ENCODE data around the gene PDE9A.

Gene PDE9A

GRCh38 chr21:42784896-42785451 lies 131.6 kb downstream of the PDE9A start:
- H3K4me3 ChIP-seq (ENCODE audit: low read length in 2 of 2), result no peak overlapping the region
- no peaks in the 10 kb centered on the region for H3K9me3 ChIP-seq (ENCODE audit: control insufficient read depth in 2 of 2, low read length in 2 of 2)
- H3K4me1 ChIP-seq (ENCODE audit: control insufficient read depth in 2 of 2, insufficient read depth in 2 of 2, low read length in 2 of 2), result peaks cover 12 to 15% of the 10 kb centered on the region in 2 donors
- H3K27me3 ChIP-seq (ENCODE audit: control insufficient read depth in 2 of 2, insufficient read depth in 2 of 2, low read length in 2 of 2), result no peaks in the 10 kb centered on the region
- H3K9ac ChIP-seq (ENCODE audit: low read depth in 1 of 2, low read length in 2 of 2), result no peak overlapping the region
- H3K36me3 ChIP-seq (ENCODE audit: control insufficient read depth in 2 of 2, insufficient read depth in 2 of 2, low read length in 2 of 2), result no peaks in the 10 kb centered on the region
- no peak overlapping the region for H3K27ac ChIP-seq (ENCODE audit: low read depth in 2 of 2, low read length in 2 of 2)

- no peak overlapping the region for H3K27ac ChIP-seq (ENCODE audit: low read depth in 2 of 2, low read length in 2 of 2)
- no peak overlapping the region for H3K4me3 ChIP-seq (ENCODE audit: low read length in 2 of 2)
- no peaks in the 10 kb centered on the region for H3K9me3 ChIP-seq (ENCODE audit: control insufficient read depth in 2 of 2, low read length in 2 of 2)
- H3K36me3 ChIP-seq (ENCODE audit: control insufficient read depth in 2 of 2, insufficient read depth in 2 of 2, low read length in 2 of 2), result no peaks in the 10 kb centered on the region
- peaks cover 12 to 16% of the 10 kb centered on the region in 2 donors for H3K4me1 ChIP-seq (ENCODE audit: control insufficient read depth in 2 of 2, insufficient read depth in 2 of 2, low read length in 2 of 2)
- no peaks in the 10 kb centered on the region for H3K27me3 ChIP-seq (ENCODE audit: control insufficient read depth in 2 of 2, insufficient read depth in 2 of 2, low read length in 2 of 2)
- H3K9ac ChIP-seq (ENCODE audit: low read depth in 1 of 2, low read length in 2 of 2), result no peak overlapping the region
These were observed 132.4 kb downstream of the PDE9A start for GRCh38 chr21:42785666-42786427.

DNA sequence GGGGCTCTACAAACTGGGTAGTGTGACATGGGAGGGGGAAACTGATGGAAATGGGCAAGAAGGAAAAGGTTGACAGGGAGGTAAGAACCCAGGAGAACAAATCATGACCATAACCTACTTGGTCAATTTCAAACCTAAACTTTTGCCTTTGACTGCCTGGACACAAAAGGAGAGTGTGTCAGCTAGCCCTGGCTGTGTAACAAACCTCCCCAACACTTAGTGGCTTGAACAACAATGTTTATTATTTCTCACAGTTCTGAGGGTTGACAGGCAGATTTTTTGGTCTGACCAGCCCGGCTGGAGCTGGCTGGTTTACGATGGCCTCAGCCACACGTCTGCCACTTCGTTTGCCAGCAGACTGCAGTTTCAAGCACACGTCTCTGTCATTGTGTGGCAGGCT lies 133.5 kb downstream of the PDE9A start:
- H3K9me3 ChIP-seq (ENCODE audit: control insufficient read depth in 2 of 2, low read length in 2 of 2), result no peaks in the 10 kb centered on the region
- H3K27ac ChIP-seq (ENCODE audit: low read depth in 2 of 2, low read length in 2 of 2), result no peak overlapping the region
- H3K36me3 ChIP-seq (ENCODE audit: control insufficient read depth in 2 of 2, insufficient read depth in 2 of 2, low read length in 2 of 2), result no peaks in the 10 kb centered on the region
- no peaks in the 10 kb centered on the region for H3K27me3 ChIP-seq (ENCODE audit: control insufficient read depth in 2 of 2, insufficient read depth in 2 of 2, low read length in 2 of 2)
- no peak overlapping the region for H3K9ac ChIP-seq (ENCODE audit: low read depth in 1 of 2, low read length in 2 of 2)
- H3K4me1 ChIP-seq (ENCODE audit: control insufficient read depth in 2 of 2, insufficient read depth in 2 of 2, low read length in 2 of 2), result peaks cover 3 to 10% of the 10 kb centered on the region in 2 donors
- H3K4me3 ChIP-seq (ENCODE audit: low read length in 2 of 2), result no peak overlapping the region

GRCh38 chr21:42787613-42788012 lies 134.2 kb downstream of the PDE9A start:
- H3K27me3 ChIP-seq (ENCODE audit: control insufficient read depth in 2 of 2, insufficient read depth in 2 of 2, low read length in 2 of 2), result no peaks in the 10 kb centered on the region
- H3K4me1 ChIP-seq (ENCODE audit: control insufficient read depth in 2 of 2, insufficient read depth in 2 of 2, low read length in 2 of 2), result peaks cover 3 to 10% of the 10 kb centered on the region in 2 donors
- H3K27ac ChIP-seq (ENCODE audit: low read depth in 2 of 2, low read length in 2 of 2), result no peak overlapping the region
- no peaks in the 10 kb centered on the region for H3K9me3 ChIP-seq (ENCODE audit: control insufficient read depth in 2 of 2, low read length in 2 of 2)
- no peak overlapping the region for H3K4me3 ChIP-seq (ENCODE audit: low read length in 2 of 2)
- no peak overlapping the region for H3K9ac ChIP-seq (ENCODE audit: low read depth in 1 of 2, low read length in 2 of 2)
- H3K36me3 ChIP-seq (ENCODE audit: control insufficient read depth in 2 of 2, insufficient read depth in 2 of 2, low read length in 2 of 2), result no peaks in the 10 kb centered on the region

GRCh38 chr21:42790520-42791065 lies 137.2 kb downstream of the PDE9A start:
- H3K4me3 ChIP-seq (ENCODE audit: low read length in 2 of 2), result no peak overlapping the region
- H3K27me3 ChIP-seq (ENCODE audit: control insufficient read depth in 2 of 2, insufficient read depth in 2 of 2, low read length in 2 of 2), result no peaks in the 10 kb centered on the region
- peaks cover 0 to 6% of the 10 kb centered on the region in 2 donors for H3K4me1 ChIP-seq (ENCODE audit: control insufficient read depth in 2 of 2, insufficient read depth in 2 of 2, low read length in 2 of 2)
- no peaks in the 10 kb centered on the region for H3K9me3 ChIP-seq (ENCODE audit: control insufficient read depth in 2 of 2, low read length in 2 of 2)
- H3K36me3 ChIP-seq (ENCODE audit: control insufficient read depth in 2 of 2, insufficient read depth in 2 of 2, low read length in 2 of 2), result no peaks in the 10 kb centered on the region
- H3K9ac ChIP-seq (ENCODE audit: low read depth in 1 of 2, low read length in 2 of 2), result no peak overlapping the region
- H3K27ac ChIP-seq (ENCODE audit: low read depth in 2 of 2, low read length in 2 of 2), result no peak overlapping the region

DNA sequence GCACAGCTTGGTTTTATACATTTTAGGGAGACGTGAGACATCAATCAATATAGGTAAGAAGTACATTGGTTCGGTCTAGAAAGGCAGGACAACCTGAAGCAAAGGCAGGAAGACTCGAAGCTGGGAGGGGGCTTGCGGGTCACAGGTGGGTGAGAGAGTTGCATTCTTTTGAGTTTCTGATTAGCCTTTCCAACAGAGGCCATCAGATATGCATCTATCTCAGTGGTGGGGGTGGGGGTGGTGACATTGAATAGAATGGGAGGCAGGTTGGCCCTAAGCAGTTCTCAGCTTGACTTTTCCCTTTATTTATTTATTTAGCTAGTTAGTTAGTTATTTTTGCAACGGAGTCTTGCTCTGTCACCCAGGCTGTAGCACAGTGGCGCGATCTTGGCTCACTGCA lies 140.4 kb downstream of the PDE9A start:
- Histone ChIP-seq H3K4me1 (ENCODE audit: control insufficient read depth in 2 of 2, insufficient read depth in 2 of 2, low read length in 2 of 2) (peaks cover 0 to 6% of the 10 kb centered on the region in 2 donors), H3K36me3 (ENCODE audit: control insufficient read depth in 2 of 2, insufficient read depth in 2 of 2, low read length in 2 of 2) (no peaks in the 10 kb centered on the region), H3K27ac (ENCODE audit: low read depth in 2 of 2, low read length in 2 of 2) (no peak overlapping the region), H3K9ac (ENCODE audit: low read depth in 1 of 2, low read length in 2 of 2) (no peak overlapping the region), H3K4me3 (ENCODE audit: low read length in 2 of 2) (no peak overlapping the region), H3K27me3 (ENCODE audit: control insufficient read depth in 2 of 2, insufficient read depth in 2 of 2, low read length in 2 of 2) (no peaks in the 10 kb centered on the region), H3K9me3 (ENCODE audit: control insufficient read depth in 2 of 2, low read length in 2 of 2) (no peaks in the 10 kb centered on the region)

- peaks cover 0 to 6% of the 10 kb centered on the region in 2 donors for H3K4me1 ChIP-seq (ENCODE audit: control insufficient read depth in 2 of 2, insufficient read depth in 2 of 2, low read length in 2 of 2)
- no peaks in the 10 kb centered on the region for H3K36me3 ChIP-seq (ENCODE audit: control insufficient read depth in 2 of 2, insufficient read depth in 2 of 2, low read length in 2 of 2)
- H3K4me3 ChIP-seq (ENCODE audit: low read length in 2 of 2), result no peak overlapping the region
- H3K27me3 ChIP-seq (ENCODE audit: control insufficient read depth in 2 of 2, insufficient read depth in 2 of 2, low read length in 2 of 2), result no peaks in the 10 kb centered on the region
- no peak overlapping the region for H3K9ac ChIP-seq (ENCODE audit: low read depth in 1 of 2, low read length in 2 of 2)
- no peaks in the 10 kb centered on the region for H3K9me3 ChIP-seq (ENCODE audit: control insufficient read depth in 2 of 2, low read length in 2 of 2)
- no peak overlapping the region for H3K27ac ChIP-seq (ENCODE audit: low read depth in 2 of 2, low read length in 2 of 2)
These were observed 141.1 kb downstream of the PDE9A start for GRCh38 chr21:42794551-42794950.

GRCh38 chr21:42796327-42797062 lies 143.1 kb downstream of the PDE9A start:
- Histone ChIP-seq H3K36me3 (ENCODE audit: control insufficient read depth in 2 of 2, insufficient read depth in 2 of 2, low read length in 2 of 2) (no peaks in the 10 kb centered on the region), H3K27me3 (ENCODE audit: control insufficient read depth in 2 of 2, insufficient read depth in 2 of 2, low read length in 2 of 2) (no peaks in the 10 kb centered on the region), H3K9me3 (ENCODE audit: control insufficient read depth in 2 of 2, low read length in 2 of 2) (no peaks in the 10 kb centered on the region), H3K9ac (ENCODE audit: low read depth in 1 of 2, low read length in 2 of 2) (no peak overlapping the region), H3K4me3 (ENCODE audit: low read length in 2 of 2) (no peak overlapping the region), H3K27ac (ENCODE audit: low read depth in 2 of 2, low read length in 2 of 2) (no peak overlapping the region), H3K4me1 (ENCODE audit: control insufficient read depth in 2 of 2, insufficient read depth in 2 of 2, low read length in 2 of 2) (no peaks in the 10 kb centered on the region)

DNA sequence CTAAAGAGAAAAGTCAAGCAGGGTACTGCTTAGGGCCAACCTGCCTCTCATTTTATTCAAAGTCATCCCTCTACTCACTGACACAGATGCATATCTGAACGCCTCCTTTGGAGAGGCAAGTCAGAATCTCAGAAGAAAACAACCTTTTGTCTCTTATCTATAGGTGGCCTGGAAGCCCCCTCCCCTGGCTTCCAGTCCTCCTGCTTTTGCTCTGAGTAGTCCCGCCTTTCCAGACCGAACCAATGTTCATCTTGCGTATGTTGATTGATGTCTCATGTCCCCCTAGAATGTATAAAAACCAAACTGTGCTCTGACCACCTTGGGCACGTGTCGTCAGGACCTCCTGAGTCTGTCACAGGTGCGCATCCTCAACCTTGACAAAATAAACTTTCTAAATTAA lies 144.1 kb downstream of the PDE9A start:
- Histone ChIP-seq H3K36me3 (ENCODE audit: control insufficient read depth in 2 of 2, insufficient read depth in 2 of 2, low read length in 2 of 2) (no peaks in the 10 kb centered on the region), H3K9ac (ENCODE audit: low read depth in 1 of 2, low read length in 2 of 2) (no peak overlapping the region), H3K9me3 (ENCODE audit: control insufficient read depth in 2 of 2, low read length in 2 of 2) (no peaks in the 10 kb centered on the region), H3K27me3 (ENCODE audit: control insufficient read depth in 2 of 2, insufficient read depth in 2 of 2, low read length in 2 of 2) (no peaks in the 10 kb centered on the region), H3K4me1 (ENCODE audit: control insufficient read depth in 2 of 2, insufficient read depth in 2 of 2, low read length in 2 of 2) (no peaks in the 10 kb centered on the region), H3K27ac (ENCODE audit: low read depth in 2 of 2, low read length in 2 of 2) (no peak overlapping the region), H3K4me3 (ENCODE audit: low read length in 2 of 2) (no peak overlapping the region)

- H3K4me1 ChIP-seq (ENCODE audit: control insufficient read depth in 2 of 2, insufficient read depth in 2 of 2, low read length in 2 of 2), result no peaks in the 10 kb centered on the region
- H3K9ac ChIP-seq (ENCODE audit: low read depth in 1 of 2, low read length in 2 of 2), result no peak overlapping the region
- H3K27ac ChIP-seq (ENCODE audit: low read depth in 2 of 2, low read length in 2 of 2), result no peak overlapping the region
- H3K36me3 ChIP-seq (ENCODE audit: control insufficient read depth in 2 of 2, insufficient read depth in 2 of 2, low read length in 2 of 2), result no peaks in the 10 kb centered on the region
- H3K27me3 ChIP-seq (ENCODE audit: control insufficient read depth in 2 of 2, insufficient read depth in 2 of 2, low read length in 2 of 2), result no peaks in the 10 kb centered on the region
- no peaks in the 10 kb centered on the region for H3K9me3 ChIP-seq (ENCODE audit: control insufficient read depth in 2 of 2, low read length in 2 of 2)
- H3K4me3 ChIP-seq (ENCODE audit: low read length in 2 of 2), result no peak overlapping the region
These were observed 144.7 kb downstream of the PDE9A start for GRCh38 chr21:42798106-42798505.
